Upper lobe of left lung (tissue), 6 donors: Measurements from ENCODE around the gene CAPN2. TPM values are rescaled to one million over a fixed set of nuclear protein-coding genes. Genes with fewer than 3 reads are reported as not detected.

Source experiments
- ATAC-seq, 2 donors: fragments of 200-7000 bp; cut with Tn5 transposase; one replicate each; pipeline ENCODE4 v1.9.1; 2022; ENCODE audit warnings: mild to moderate bottlenecking in 2 of 2, moderate library complexity in 2 of 2; ENCODE audit not compliant: low FRiP score in 2 of 2
- DNase-seq, 2 donors: peaks; one replicate each; pipeline ENCODE4 v3.0.0-alpha.2; 2019 to 2020
- H3K27ac ChIP-seq, 4 donors: fragments of 200-600 bp; sonication (generic); one replicate each; pipeline ENCODE4 v1.5.1; 2016 to 2019
- H3K27me3 ChIP-seq, 4 donors: fragments of 200-600 bp; sonication (generic); one replicate each; pipeline ENCODE4 v1.5.1; 2017 to 2019
- H3K36me3 ChIP-seq, 4 donors: fragments of 200-600 bp; sonication (generic); one replicate each; pipeline ENCODE4 v1.5.1; 2016 to 2019
- H3K4me1 ChIP-seq, 4 donors: fragments of 200-600 bp; sonication (generic); one replicate each; pipeline ENCODE4 v1.5.1; 2018 to 2019
- H3K4me3 ChIP-seq, 4 donors: fragments of 200-600 bp; sonication (generic); one replicate each; pipeline ENCODE4 v1.5.1; 2017 to 2019; ENCODE audit warnings: mild to moderate bottlenecking in 2 of 4, moderate library complexity in 1 of 4
- H3K9me3 ChIP-seq, 4 donors: fragments of 200-600 bp; sonication (generic); one replicate each; pipeline ENCODE4 v1.5.1; 2018 to 2019
- CTCF ChIP-seq, 6 experiments: fragments of 450-650 bp in 4 of 6; fragments of 200-600 bp in 2 of 6; sonication (generic) in 2 of 6; IDR thresholded peaks; one replicate each; pipeline ENCODE4 v1.5.1; 2016 to 2019; ENCODE audit warnings: antibody characterized with exemption in 6 of 6
- EP300 ChIP-seq, 4 donors: sonication (generic); formaldehyde crosslinking; IDR thresholded peaks; one replicate each; pipeline ENCODE4 v1.5.1; 2017; ENCODE audit warnings: antibody characterized with exemption in 4 of 4, control low read depth in 2 of 4
- POLR2A ChIP-seq, 4 donors: fragments of 450-650 bp; IDR thresholded peaks; one replicate each; pipeline ENCODE4 v1.5.1; 2016 to 2017; ENCODE audit warnings: antibody characterized with exemption in 4 of 4, mild to moderate bottlenecking in 2 of 4
- POLR2AphosphoS5 ChIP-seq, 2 donors: sonication (generic); formaldehyde crosslinking; IDR thresholded peaks; one replicate each; pipeline ENCODE4 v1.5.1; 2017; ENCODE audit warnings: antibody characterized with exemption in 2 of 2
- whole genome bisulfite sequencing, 2 donors: methylation state at CpG; one replicate each; pipeline ENCODE4 v1.1.5; 2017 to 2018; 5-methylcytosine and 5-hydroxymethylcytosine counted together
- total RNA-seq, 6 donors: library from RNA; depleted of rRNA in 4 of 6; stranded (reverse); fragments of >200 nt in 4 of 6; gene quantifications; one replicate each; pipeline versions ENCODE4 v1.1.0 to v1.2.1, GENCODE V29; 2016 to 2021
- donor health status: DM: no; HTN: no; CAD: no; lungs with moderate emphysema.
- donor health status: DM: no; HTN: yes; CAD: no; lungs with severe emphysema.

The CAPN2 gene
- total RNA-seq, 6 donors from 2014 or later, result 271 to 1,436 (median 427) TPM

GRCh38 chr1:223704921-223705878, 7.1 kb upstream of the CAPN2 start:
- H3K27me3 ChIP-seq, result no peaks in the 10 kb centered on the region
- peaks cover 43 to 54% (median 52%) of the 10 kb centered on the region in 4 donors for H3K4me1 ChIP-seq
- no peaks in the 10 kb centered on the region for H3K36me3 ChIP-seq
- TF ChIP-seq POLR2AphosphoS5 (IDR thresholded peaks at IDR 0.05), result no peak
- TF ChIP-seq EP300 (IDR thresholded peaks at IDR 0.05), result no peak
- TF ChIP-seq CTCF (IDR thresholded peaks at IDR 0.05), result no peak
- no peak for TF ChIP-seq POLR2A (IDR thresholded peaks at IDR 0.05)
- H3K9me3 ChIP-seq, result no peaks in the 10 kb centered on the region
- ATAC-seq (no peak), DNase-seq (peak in 1 of 2 donors; percentile 21)
- H3K4me3 ChIP-seq, result no peak overlapping the region
- peak overlapping the region; percentile 27 to 86 (median 62) for H3K27ac ChIP-seq
- 37 to 43% methylated on average over 8 of the region's 8 CpGs for WGBS, 2 donors

- DNase-seq, result no peak
- ATAC-seq, result peak in 1 of 2 donors; percentile 11
- TF ChIP-seq CTCF (IDR thresholded peaks at IDR 0.05) (no peak), EP300 (IDR thresholded peaks at IDR 0.05) (no peak), POLR2A (IDR thresholded peaks at IDR 0.05) (no peak), POLR2AphosphoS5 (IDR thresholded peaks at IDR 0.05) (no peak)
- H3K27ac ChIP-seq, result peak overlapping the region; percentile 76 to 86 (median 80)
- H3K4me1 ChIP-seq, result peaks cover 38 to 45% (median 42%) of the 10 kb centered on the region in 4 donors
- no peaks in the 10 kb centered on the region for H3K36me3 ChIP-seq
- H3K4me3 ChIP-seq, result no peak overlapping the region
- H3K9me3 ChIP-seq, result no peaks in the 10 kb centered on the region
- H3K27me3 ChIP-seq, result no peaks in the 10 kb centered on the region
- 58 to 67% methylated on average over 12 of the region's 12 CpGs for WGBS, 2 donors
Measured at GRCh38 chr1:223706077-223706973, 6.0 kb upstream of the CAPN2 start.

DNA sequence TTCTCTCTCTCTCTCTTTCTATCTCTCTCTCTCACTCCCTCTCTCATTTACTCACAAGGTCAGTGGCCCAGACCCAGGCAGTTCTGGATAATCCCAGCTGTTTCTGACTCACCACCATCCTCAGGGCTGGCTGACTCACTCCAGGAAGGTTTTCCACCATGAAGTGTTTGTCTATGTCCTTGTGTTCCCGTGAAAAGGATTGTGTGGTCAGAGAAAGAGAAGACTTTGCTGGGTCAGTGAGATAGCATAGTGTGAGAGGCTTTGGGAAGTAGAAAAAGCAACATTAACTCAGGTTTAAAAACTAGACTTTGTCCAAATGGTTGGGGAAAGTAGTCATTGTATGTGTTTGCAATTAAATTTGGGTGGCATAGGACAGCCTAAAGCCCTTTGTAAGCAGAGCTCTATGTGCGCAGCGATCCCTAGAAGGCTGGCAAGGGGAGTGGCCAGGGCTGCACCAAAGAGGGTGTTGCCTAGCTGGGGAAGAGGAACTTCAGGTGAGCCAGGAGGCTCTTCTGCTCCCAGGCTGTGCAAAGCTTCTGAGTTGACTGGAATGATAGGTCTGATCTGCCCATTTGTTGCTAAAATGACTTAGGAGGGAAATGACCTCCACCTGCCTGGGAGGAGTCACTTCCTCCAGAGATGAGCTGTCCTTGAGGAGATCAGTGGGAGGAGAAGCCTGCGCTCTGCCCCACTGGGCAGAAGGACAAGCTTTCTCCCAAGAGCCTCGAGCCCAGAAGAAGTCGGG, 4.9 kb upstream of the CAPN2 start:
- Histone ChIP-seq H3K27me3 (no peaks in the 10 kb centered on the region), H3K9me3 (no peaks in the 10 kb centered on the region), H3K27ac (peak overlapping the region; percentile 76 to 86 (median 80)), H3K4me1 (peaks cover 38 to 54% (median 47%) of the 10 kb centered on the region in 4 donors), H3K36me3 (no peaks in the 10 kb centered on the region), H3K4me3 (no peak overlapping the region)
- peak; percentile 91 to 93 for ATAC-seq
- 34 to 60% methylated on average over 5 to 6 of the region's 6 CpGs for WGBS, 2 donors
- TF ChIP-seq CTCF (IDR thresholded peaks at IDR 0.05), result no peak
- peak in 1 of 4 donors; percentile 38 for TF ChIP-seq POLR2A (IDR thresholded peaks at IDR 0.05)
- peak in 2 of 4 donors; percentile 19 to 87 for TF ChIP-seq EP300 (IDR thresholded peaks at IDR 0.05)
- peak; percentile 62 to 70 for TF ChIP-seq POLR2AphosphoS5 (IDR thresholded peaks at IDR 0.05)
- DNase-seq, result peak in 1 of 2 donors; percentile 86

DNA sequence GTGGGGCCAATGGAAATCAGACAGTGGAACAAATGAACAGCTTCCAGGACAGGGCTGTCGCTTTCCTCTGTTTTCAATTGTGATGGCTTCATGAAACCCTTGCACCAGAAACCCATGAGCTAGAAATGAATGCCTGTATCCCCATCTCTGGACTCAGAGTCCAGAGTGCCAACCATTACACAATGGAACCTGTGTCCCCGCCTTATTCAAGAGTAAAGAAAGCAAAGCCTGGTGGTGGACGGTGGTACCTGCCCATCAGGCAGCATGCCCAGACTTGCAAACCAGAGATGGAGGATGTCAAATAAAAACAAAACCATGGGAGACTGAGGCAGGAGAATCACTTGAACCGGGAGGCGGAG, 4.4 kb upstream of the CAPN2 start:
- Histone ChIP-seq H3K27me3 (no peaks in the 10 kb centered on the region), H3K27ac (peak overlapping the region; percentile 76 to 86 (median 80)), H3K36me3 (no peaks in the 10 kb centered on the region), H3K9me3 (no peaks in the 10 kb centered on the region), H3K4me3 (no peak overlapping the region), H3K4me1 (peaks cover 38 to 55% (median 47%) of the 10 kb centered on the region in 4 donors)
- 57 to 78% methylated on average over 5 of the region's 5 CpGs for WGBS, 2 donors
- TF ChIP-seq POLR2A (IDR thresholded peaks at IDR 0.05), result no peak
- TF ChIP-seq CTCF (IDR thresholded peaks at IDR 0.05), result peak in 3 of 6 experiments; percentile 19 to 53 (median 51)
- no peak for TF ChIP-seq POLR2AphosphoS5 (IDR thresholded peaks at IDR 0.05)
- TF ChIP-seq EP300 (IDR thresholded peaks at IDR 0.05), result no peak
- ATAC-seq, result peak in 1 of 2 donors; percentile 51
- DNase-seq, result peak in 1 of 2 donors; percentile 75
